ENCODE measurements around the gene MUSK. TPM values are rescaled to one million over a fixed set of nuclear protein-coding genes. Genes with fewer than 3 reads are reported as not detected.

MUSK gene
- polyA plus RNA-seq, 2 of the 4 experiments (the other 2 are of a cell fraction): not detected

DNA sequence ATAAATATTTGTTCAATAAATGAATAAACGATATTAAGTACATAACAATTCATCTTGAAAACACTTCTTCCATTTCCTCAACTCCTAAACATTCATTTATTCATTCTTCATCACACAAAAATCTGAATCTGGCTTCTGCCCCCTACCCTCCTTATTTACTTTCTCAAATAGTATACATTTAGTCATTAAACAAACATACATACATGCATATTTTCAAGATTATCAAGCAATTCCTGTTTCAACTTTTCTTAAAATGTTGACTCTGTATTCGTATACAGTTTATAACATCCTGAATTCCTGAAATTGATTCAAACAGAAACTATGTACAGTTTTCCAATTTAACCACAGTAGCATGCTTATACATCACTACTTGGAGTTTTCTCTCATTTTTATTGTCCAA is 129.0 kb downstream of the MUSK start (continued):
- TF ChIP-seq MAFK (IDR thresholded peaks at IDR 0.05; ENCODE audit: partially characterized antibody) (no peak), KDM5A (IDR thresholded peaks at IDR 0.05) (no peak), FOXS1 (CRISPR knock-in tag; IDR thresholded peaks at IDR 0.05) (peak; percentile 97), GATA3 (IDR thresholded peaks at IDR 0.05; ENCODE audit: borderline replicate concordance) (peak; percentile 99), NPAS2 (CRISPR knock-in tag; IDR thresholded peaks at IDR 0.05; ENCODE audit: borderline replicate concordance) (no peak), CBX8 (IDR thresholded peaks at IDR 0.05) (no peak), EHF (CRISPR knock-in tag; IDR thresholded peaks at IDR 0.05) (no peak), CHD2 (IDR thresholded peaks at IDR 0.05; ENCODE audit: low read length, partially characterized antibody) (no peak), JUNB (IDR thresholded peaks at IDR 0.05) (peak; percentile 95), CEBPB (IDR thresholded peaks at IDR 0.05) (peak in 1 of 2 experiments; percentile 81; a peak in 2 of 4 replicates), CHD4 (IDR thresholded peaks at IDR 0.05; ENCODE audit: borderline replicate concordance) (no peak), POLR2AphosphoS2 (conservative IDR thresholded peaks at IDR 0.05; ENCODE audit: low read length) (no peak), ZNF302 (CRISPR knock-in tag; IDR thresholded peaks at IDR 0.05) (no peak), HOXB5 (CRISPR knock-in tag; IDR thresholded peaks at IDR 0.05) (peak; percentile 60; the same call in 1 of the 2 replicates), TP53 (CRISPR knock-in tag; IDR thresholded peaks at IDR 0.05) (no peak), NFE2L2 (conservative IDR thresholded peaks at IDR 0.05; ENCODE audit: low read length) (no peak), POLR2A (IDR thresholded peaks at IDR 0.05; ENCODE audit: low read length) (no peak), MAZ (IDR thresholded peaks at IDR 0.05; ENCODE audit: borderline replicate concordance, low read depth, low read length) (no peak), HEYL (CRISPR knock-in tag; IDR thresholded peaks at IDR 0.05) (no peak), SREBF2 (IDR thresholded peaks at IDR 0.05) (no peak), RFX5 (IDR thresholded peaks at IDR 0.05) (no peak), SMC3 (IDR thresholded peaks at IDR 0.05) (peak; percentile 36; the same call in 2 of the 3 replicates)
- TF ChIP-seq, protein P1, sequence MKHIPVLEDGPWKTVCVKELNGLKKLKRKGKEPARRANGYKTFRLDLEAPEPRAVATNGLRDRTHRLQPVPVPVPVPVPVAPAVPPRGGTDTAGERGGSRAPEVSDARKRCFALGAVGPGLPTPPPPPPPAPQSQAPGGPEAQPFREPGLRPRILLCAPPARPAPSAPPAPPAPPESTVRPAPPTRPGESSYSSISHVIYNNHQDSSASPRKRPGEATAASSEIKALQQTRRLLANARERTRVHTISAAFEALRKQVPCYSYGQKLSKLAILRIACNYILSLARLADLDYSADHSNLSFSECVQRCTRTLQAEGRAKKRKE (CRISPR knock-in tag; IDR thresholded peaks at IDR 0.05; ENCODE audit: low read depth): no peak
- TF ChIP-seq, protein P2, sequence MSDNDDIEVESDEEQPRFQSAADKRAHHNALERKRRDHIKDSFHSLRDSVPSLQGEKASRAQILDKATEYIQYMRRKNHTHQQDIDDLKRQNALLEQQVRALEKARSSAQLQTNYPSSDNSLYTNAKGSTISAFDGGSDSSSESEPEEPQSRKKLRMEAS (IDR thresholded peaks at IDR 0.05): peak; percentile 80
- TF ChIP-seq, protein P3, sequence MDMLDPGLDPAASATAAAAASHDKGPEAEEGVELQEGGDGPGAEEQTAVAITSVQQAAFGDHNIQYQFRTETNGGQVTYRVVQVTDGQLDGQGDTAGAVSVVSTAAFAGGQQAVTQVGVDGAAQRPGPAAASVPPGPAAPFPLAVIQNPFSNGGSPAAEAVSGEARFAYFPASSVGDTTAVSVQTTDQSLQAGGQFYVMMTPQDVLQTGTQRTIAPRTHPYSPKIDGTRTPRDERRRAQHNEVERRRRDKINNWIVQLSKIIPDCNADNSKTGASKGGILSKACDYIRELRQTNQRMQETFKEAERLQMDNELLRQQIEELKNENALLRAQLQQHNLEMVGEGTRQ (IDR thresholded peaks at IDR 0.05): no peak
- TF ChIP-seq, protein P4, sequence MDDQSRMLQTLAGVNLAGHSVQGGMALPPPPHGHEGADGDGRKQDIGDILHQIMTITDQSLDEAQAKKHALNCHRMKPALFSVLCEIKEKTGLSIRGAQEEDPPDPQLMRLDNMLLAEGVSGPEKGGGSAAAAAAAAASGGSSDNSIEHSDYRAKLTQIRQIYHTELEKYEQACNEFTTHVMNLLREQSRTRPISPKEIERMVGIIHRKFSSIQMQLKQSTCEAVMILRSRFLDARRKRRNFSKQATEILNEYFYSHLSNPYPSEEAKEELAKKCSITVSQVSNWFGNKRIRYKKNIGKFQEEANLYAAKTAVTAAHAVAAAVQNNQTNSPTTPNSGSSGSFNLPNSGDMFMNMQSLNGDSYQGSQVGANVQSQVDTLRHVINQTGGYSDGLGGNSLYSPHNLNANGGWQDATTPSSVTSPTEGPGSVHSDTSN (IDR thresholded peaks at IDR 0.05): 0 out of 2 replicates have a peak, but pooled peaks have one; percentile 51
- TF ChIP-seq, protein P5, sequence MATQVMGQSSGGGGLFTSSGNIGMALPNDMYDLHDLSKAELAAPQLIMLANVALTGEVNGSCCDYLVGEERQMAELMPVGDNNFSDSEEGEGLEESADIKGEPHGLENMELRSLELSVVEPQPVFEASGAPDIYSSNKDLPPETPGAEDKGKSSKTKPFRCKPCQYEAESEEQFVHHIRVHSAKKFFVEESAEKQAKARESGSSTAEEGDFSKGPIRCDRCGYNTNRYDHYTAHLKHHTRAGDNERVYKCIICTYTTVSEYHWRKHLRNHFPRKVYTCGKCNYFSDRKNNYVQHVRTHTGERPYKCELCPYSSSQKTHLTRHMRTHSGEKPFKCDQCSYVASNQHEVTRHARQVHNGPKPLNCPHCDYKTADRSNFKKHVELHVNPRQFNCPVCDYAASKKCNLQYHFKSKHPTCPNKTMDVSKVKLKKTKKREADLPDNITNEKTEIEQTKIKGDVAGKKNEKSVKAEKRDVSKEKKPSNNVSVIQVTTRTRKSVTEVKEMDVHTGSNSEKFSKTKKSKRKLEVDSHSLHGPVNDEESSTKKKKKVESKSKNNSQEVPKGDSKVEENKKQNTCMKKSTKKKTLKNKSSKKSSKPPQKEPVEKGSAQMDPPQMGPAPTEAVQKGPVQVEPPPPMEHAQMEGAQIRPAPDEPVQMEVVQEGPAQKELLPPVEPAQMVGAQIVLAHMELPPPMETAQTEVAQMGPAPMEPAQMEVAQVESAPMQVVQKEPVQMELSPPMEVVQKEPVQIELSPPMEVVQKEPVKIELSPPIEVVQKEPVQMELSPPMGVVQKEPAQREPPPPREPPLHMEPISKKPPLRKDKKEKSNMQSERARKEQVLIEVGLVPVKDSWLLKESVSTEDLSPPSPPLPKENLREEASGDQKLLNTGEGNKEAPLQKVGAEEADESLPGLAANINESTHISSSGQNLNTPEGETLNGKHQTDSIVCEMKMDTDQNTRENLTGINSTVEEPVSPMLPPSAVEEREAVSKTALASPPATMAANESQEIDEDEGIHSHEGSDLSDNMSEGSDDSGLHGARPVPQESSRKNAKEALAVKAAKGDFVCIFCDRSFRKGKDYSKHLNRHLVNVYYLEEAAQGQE (IDR thresholded peaks at IDR 0.05): no peak
